ENCODE data around the gene CRIM1.

GRCh38 chr2:36416370-36417165 is 61.0 kb downstream of the CRIM1 start:
- TF ChIP-seq EZH2 (IDR thresholded peaks at IDR 0.05; ENCODE audit: borderline replicate concordance, low read depth, low read length, poor library complexity, severe bottlenecking) (no peak), CTCF (conservative IDR thresholded peaks at IDR 0.05; ENCODE audit: low read depth, low read length) (no peak)

Measured in A673 (cell line).